WTC11 (cell line): ENCODE data around the gene PPP5C.
"Not testable (repeated sequence)": the region's sequence is repeated elsewhere in the genome, so short reads cannot be mapped to it uniquely, and the experiment has no call there.

Experiments
- SMAD4 ChIP-seq: sonication (generic); formaldehyde crosslinking; IDR thresholded peaks from 2 replicates; pipeline ENCODE4 v1.8.0; 2022; ENCODE audit warnings: mild to moderate bottlenecking, missing genetic modification reagents
- SOX15 ChIP-seq: fragments of 250-450 bp; sonication (Bioruptor Pico); IDR thresholded peaks from 2 replicates; pipeline ENCODE4 v1.9.0; 2021; ENCODE audit warnings: mild to moderate bottlenecking
- TF ChIP-seq, protein P1 (sequence below): sonication (generic); formaldehyde crosslinking; IDR thresholded peaks from 2 replicates; pipeline ENCODE4 v1.8.0; 2022; ENCODE audit warnings: mild to moderate bottlenecking, missing genetic modification reagents
- TF ChIP-seq, protein P2 (sequence below): fragments of 200-600 bp; IDR thresholded peaks from 2 replicates; pipeline ENCODE4 v1.8.0; 2022; ENCODE audit warnings: antibody characterized with exemption

DNA sequence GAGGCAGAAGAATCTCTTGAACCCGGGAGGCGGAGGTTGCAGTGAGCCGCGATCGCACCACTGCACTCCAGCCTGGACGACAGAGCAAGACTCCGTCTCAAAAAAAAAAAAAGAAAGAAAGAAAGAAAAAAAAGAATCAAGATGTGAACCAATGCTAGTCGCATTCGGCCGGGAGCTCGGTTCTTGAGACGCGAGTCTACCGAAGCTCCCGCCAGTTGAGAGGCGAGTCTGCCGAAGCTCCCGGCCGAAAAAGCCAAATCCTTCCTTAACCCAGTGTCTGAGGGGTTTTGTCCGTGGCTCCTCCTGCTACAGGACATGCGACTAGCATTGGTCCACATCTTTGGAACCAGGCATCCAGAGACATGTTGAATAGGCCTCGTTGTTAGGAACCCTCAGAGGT lies 68.0 kb downstream of the PPP5C start:
- TF ChIP-seq, protein P1, sequence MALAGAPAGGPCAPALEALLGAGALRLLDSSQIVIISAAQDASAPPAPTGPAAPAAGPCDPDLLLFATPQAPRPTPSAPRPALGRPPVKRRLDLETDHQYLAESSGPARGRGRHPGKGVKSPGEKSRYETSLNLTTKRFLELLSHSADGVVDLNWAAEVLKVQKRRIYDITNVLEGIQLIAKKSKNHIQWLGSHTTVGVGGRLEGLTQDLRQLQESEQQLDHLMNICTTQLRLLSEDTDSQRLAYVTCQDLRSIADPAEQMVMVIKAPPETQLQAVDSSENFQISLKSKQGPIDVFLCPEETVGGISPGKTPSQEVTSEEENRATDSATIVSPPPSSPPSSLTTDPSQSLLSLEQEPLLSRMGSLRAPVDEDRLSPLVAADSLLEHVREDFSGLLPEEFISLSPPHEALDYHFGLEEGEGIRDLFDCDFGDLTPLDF (CRISPR knock-in tag), result not testable (repeated sequence)
- TF ChIP-seq SOX15, SMAD4 (CRISPR knock-in tag): not testable (repeated sequence)
- TF ChIP-seq, protein P2, sequence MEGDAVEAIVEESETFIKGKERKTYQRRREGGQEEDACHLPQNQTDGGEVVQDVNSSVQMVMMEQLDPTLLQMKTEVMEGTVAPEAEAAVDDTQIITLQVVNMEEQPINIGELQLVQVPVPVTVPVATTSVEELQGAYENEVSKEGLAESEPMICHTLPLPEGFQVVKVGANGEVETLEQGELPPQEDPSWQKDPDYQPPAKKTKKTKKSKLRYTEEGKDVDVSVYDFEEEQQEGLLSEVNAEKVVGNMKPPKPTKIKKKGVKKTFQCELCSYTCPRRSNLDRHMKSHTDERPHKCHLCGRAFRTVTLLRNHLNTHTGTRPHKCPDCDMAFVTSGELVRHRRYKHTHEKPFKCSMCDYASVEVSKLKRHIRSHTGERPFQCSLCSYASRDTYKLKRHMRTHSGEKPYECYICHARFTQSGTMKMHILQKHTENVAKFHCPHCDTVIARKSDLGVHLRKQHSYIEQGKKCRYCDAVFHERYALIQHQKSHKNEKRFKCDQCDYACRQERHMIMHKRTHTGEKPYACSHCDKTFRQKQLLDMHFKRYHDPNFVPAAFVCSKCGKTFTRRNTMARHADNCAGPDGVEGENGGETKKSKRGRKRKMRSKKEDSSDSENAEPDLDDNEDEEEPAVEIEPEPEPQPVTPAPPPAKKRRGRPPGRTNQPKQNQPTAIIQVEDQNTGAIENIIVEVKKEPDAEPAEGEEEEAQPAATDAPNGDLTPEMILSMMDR, result not testable (repeated sequence)
